B cell (primary cell): ENCODE results near the gene LEMD3. TPM values are rescaled to one million over a fixed set of nuclear protein-coding genes. Genes with fewer than 3 reads are reported as not detected.
"Not testable (repeated sequence)": the region's sequence is repeated elsewhere in the genome, so short reads cannot be mapped to it uniquely, and the experiment has no call there.

Source experiments
- ATAC-seq: fragments of 200-7000 bp; cut with Tn5 transposase; one replicate; pipeline ENCODE4 v1.10.0; 2021; ENCODE audit warnings: low read depth, mild to moderate bottlenecking, moderate number of reproducible peaks, moderate library complexity
- CTCF ChIA-PET: fragments of 350-600 bp; sonication (Branson Sonifier 250); formaldehyde crosslinking; loops from one replicate; lab custom pipeline; 2021; ENCODE audit warnings: antibody characterized with exemption, inconsistent platforms; lab: Charles Lee
- POLR2A ChIA-PET: fragments of 350-600 bp; sonication (Branson Sonifier 250); formaldehyde crosslinking; loops from one replicate; lab custom pipeline; 2021; ENCODE audit warnings: antibody characterized with exemption; lab: Charles Lee
- DNase-seq: peaks from one replicate; pipeline ENCODE4 v3.0.0; 2013
- H2AFZ ChIP-seq: 2 replicates; pipeline ENCODE4 v1.6.1; 2012; ENCODE audit warnings: mild to moderate bottlenecking, low read depth, low read length; ENCODE audit not compliant: insufficient read depth, poor library complexity, severe bottlenecking
- H3K27ac ChIP-seq, 2 donors: 1 replicate in 1 of 2; 2 replicates in 1 of 2; pipeline ENCODE4 v1.5.1; 2012 to 2013; ENCODE audit warnings: low read length in 2 of 2, mild to moderate bottlenecking in 2 of 2, moderate library complexity in 1 of 2
- H3K27me3 ChIP-seq, 4 experiments: fragments of 200-600 bp in 1 of 4; sonication (generic) in 1 of 4; replicated peaks in 1 of 4; 1 replicate in 2 of 4; 2 replicates in 2 of 4; pipeline versions ENCODE4 v1.6.1 to v1.7.0; 2013 to 2016; ENCODE audit warnings: low read length in 3 of 4, mild to moderate bottlenecking in 2 of 4, mixed read lengths in 1 of 4, moderate library complexity in 1 of 4; ENCODE audit not compliant: insufficient read depth in 4 of 4, control insufficient read depth in 3 of 4; ENCODE audit errors: control extremely low read depth in 1 of 4
- H3K36me3 ChIP-seq, 2 experiments: replicated peaks in 1 of 2; 1 replicate in 1 of 2; 2 replicates in 1 of 2; pipeline versions ENCODE4 v1.6.1 to v1.7.1; 2013; ENCODE audit warnings: low read length in 1 of 2; ENCODE audit not compliant: insufficient read depth in 2 of 2, control insufficient read depth in 1 of 2; ENCODE audit errors: control extremely low read depth in 1 of 2, extremely low read depth in 1 of 2
- H3K4me1 ChIP-seq, 2 donors: fragments of 200-600 bp in 1 of 2; sonication (generic) in 1 of 2; 1 replicate in 1 of 2; 2 replicates in 1 of 2; pipeline versions ENCODE4 v1.5.1 to v1.6.1; 2013 to 2017; ENCODE audit warnings: low read length in 2 of 2; ENCODE audit not compliant: control insufficient read depth in 2 of 2, insufficient read depth in 2 of 2
- H3K4me2 ChIP-seq: replicated peaks from 2 replicates; pipeline ENCODE3; 2012; ENCODE audit warnings: mild to moderate bottlenecking, low read depth, low read length; ENCODE audit not compliant: poor library complexity, severe bottlenecking
- H3K4me3 ChIP-seq, 5 experiments: fragments of 200-600 bp in 1 of 5; sonication (generic) in 1 of 5; 1 replicate in 3 of 5; 2 replicates in 2 of 5; pipeline versions ENCODE4 v1.5.1 to v1.7.0; 2011 to 2016; ENCODE audit warnings: low read length in 4 of 5, mild to moderate bottlenecking in 4 of 5, low read depth in 2 of 5, control low read depth in 1 of 5, moderate library complexity in 1 of 5; ENCODE audit not compliant: insufficient read depth in 1 of 5; ENCODE audit errors: control extremely low read depth in 1 of 5, extremely low read depth in 1 of 5
- H3K79me2 ChIP-seq: fragments of 200-600 bp; sonication (generic); one replicate; pipeline ENCODE4 v1.6.0; 2016; ENCODE audit warnings: low read length; ENCODE audit not compliant: control insufficient read depth, insufficient read depth
- H3K9ac ChIP-seq: fragments of 200-600 bp; sonication (generic); 2 replicates; pipeline ENCODE4 v1.6.1; 2017; ENCODE audit warnings: mild to moderate bottlenecking, low read length, moderate library complexity
- H3K9me3 ChIP-seq, 3 donors: one replicate each; pipeline versions ENCODE4 v1.6.1 to v1.7.1; 2013; ENCODE audit warnings: low read length in 2 of 3; ENCODE audit not compliant: control insufficient read depth in 2 of 3, insufficient read depth in 1 of 3; ENCODE audit errors: control extremely low read depth in 1 of 3
- H4K20me1 ChIP-seq: 2 replicates; pipeline ENCODE4 v1.6.0; 2012; ENCODE audit warnings: mild to moderate bottlenecking, low read length; ENCODE audit not compliant: insufficient read depth, control insufficient read depth, poor library complexity, severe bottlenecking
- H3K27ac Mint-ChIP-seq: one replicate; pipeline ENCODE4 v1.8.0; 2021; ENCODE audit warnings: mixed read lengths
- H3K27me3 Mint-ChIP-seq: one replicate; pipeline ENCODE4 v1.8.0; 2021; ENCODE audit warnings: mixed read lengths
- H3K4me1 Mint-ChIP-seq: one replicate; pipeline ENCODE4 v1.8.0; 2021; ENCODE audit warnings: mixed read lengths
- H3K4me3 Mint-ChIP-seq: one replicate; pipeline ENCODE4 v1.8.0; 2021; ENCODE audit warnings: mixed read lengths
- H3K9me3 Mint-ChIP-seq: one replicate; pipeline ENCODE4 v1.8.0; 2022; ENCODE audit warnings: mixed read lengths; ENCODE audit not compliant: insufficient read depth
- EZH2 ChIP-seq: IDR thresholded peaks from 2 replicates; pipeline ENCODE4 v1.6.1; 2012; ENCODE audit warnings: borderline replicate concordance, low read depth, mild to moderate bottlenecking, moderate library complexity, low read length; ENCODE audit not compliant: insufficient read depth, poor library complexity, severe bottlenecking
- WGBS: methylation state at CpG from one replicate; pipeline ENCODE4 v1.1.5; 2013; ENCODE audit warnings: missing lambda C conversion rate; ENCODE audit not compliant: insufficient coverage; 5-methylcytosine and 5-hydroxymethylcytosine counted together
- intact Hi-C: fragments of 100-400 bp; cut with micrococcal nuclease; formaldehyde crosslinking; loops from one replicate; pipeline ENCODE4 v1.10.0; 2022
- polyA plus RNA-seq: library from polyadenylated mRNA; depleted of rRNA; stranded (reverse); fragments of >200 nt; gene quantifications from 2 replicates; pipeline ENCODE4 v1.2.3, GENCODE V29; 2012
- total RNA-seq, 2 donors: library from RNA; stranded (reverse); fragments of 120-200 nt in 1 of 2; gene quantifications; 1 replicate in 1 of 2; 2 replicates in 1 of 2; pipeline versions ENCODE4 v1.2.3 to v1.2.4, GENCODE V29; 2013 to 2022
- TF ChIP-seq, protein P1 (sequence below): fragments of 200-600 bp; IDR thresholded peaks from one replicate; pipeline ENCODE4 v1.8.0; 2022; ENCODE audit warnings: antibody characterized with exemption, mild to moderate bottlenecking

LEMD3 gene
- total and polyA plus RNA-seq, 2 donors (not counting 1 experiment from before 2014, with no cell fraction given) = 19.4 to 71.8 TPM

DNA sequence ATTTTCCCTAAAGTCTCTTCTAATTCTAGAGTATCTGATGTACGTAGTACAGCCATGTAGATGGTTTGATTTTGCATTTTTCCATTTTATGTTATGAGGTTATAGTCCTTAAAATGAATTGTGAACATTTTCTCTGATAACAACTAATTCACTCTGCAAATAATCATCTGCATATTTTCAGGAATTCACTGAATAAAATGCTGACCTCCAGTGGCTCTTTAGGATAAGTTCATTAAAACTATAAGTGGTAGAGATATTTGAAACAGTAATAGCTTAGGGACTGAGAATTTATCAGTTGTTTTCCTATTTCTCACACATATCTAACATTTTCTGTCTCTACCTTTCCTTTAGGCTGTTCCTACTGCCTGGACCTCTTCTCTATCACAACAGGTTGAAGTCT lies 113.5 kb downstream of the LEMD3 start:
- WGBS = no CpG with 5 or more reads among the region's 1 CpG
- Histone ChIP-seq H3K4me3 (no peak overlapping the region), H3K27ac (no peak overlapping the region), H4K20me1 (no peaks in the 10 kb centered on the region), H3K4me2 (no peak overlapping the region), H2AFZ (no peak overlapping the region), H3K27me3 (peaks cover 0 to 34% (median 19%) of the 10 kb centered on the region in 4 experiments), H3K9ac (no peak overlapping the region), H3K79me2 (no peaks in the 10 kb centered on the region), H3K9me3 (no peaks in the 10 kb centered on the region), H3K36me3 (no peaks in the 10 kb centered on the region), H3K4me1 (peaks cover 12 to 20% of the 10 kb centered on the region in 2 donors)
- Mint-ChIP-seq H3K4me1 (peaks cover 9% of the 10 kb centered on the region), H3K4me3 (no peak overlapping the region), H3K27ac (no peak overlapping the region), H3K9me3 (no peaks in the 10 kb centered on the region), H3K27me3 (peaks cover 39% of the 10 kb centered on the region)
- DNase-seq (no peak), ATAC-seq (no peak)
- ChIA-PET POLR2A (no interaction called here), CTCF (no interaction called here)
- no peak for TF ChIP-seq EZH2
- TF ChIP-seq, protein P1, sequence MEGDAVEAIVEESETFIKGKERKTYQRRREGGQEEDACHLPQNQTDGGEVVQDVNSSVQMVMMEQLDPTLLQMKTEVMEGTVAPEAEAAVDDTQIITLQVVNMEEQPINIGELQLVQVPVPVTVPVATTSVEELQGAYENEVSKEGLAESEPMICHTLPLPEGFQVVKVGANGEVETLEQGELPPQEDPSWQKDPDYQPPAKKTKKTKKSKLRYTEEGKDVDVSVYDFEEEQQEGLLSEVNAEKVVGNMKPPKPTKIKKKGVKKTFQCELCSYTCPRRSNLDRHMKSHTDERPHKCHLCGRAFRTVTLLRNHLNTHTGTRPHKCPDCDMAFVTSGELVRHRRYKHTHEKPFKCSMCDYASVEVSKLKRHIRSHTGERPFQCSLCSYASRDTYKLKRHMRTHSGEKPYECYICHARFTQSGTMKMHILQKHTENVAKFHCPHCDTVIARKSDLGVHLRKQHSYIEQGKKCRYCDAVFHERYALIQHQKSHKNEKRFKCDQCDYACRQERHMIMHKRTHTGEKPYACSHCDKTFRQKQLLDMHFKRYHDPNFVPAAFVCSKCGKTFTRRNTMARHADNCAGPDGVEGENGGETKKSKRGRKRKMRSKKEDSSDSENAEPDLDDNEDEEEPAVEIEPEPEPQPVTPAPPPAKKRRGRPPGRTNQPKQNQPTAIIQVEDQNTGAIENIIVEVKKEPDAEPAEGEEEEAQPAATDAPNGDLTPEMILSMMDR = no peak
- intact Hi-C loops = no loop called here

DNA sequence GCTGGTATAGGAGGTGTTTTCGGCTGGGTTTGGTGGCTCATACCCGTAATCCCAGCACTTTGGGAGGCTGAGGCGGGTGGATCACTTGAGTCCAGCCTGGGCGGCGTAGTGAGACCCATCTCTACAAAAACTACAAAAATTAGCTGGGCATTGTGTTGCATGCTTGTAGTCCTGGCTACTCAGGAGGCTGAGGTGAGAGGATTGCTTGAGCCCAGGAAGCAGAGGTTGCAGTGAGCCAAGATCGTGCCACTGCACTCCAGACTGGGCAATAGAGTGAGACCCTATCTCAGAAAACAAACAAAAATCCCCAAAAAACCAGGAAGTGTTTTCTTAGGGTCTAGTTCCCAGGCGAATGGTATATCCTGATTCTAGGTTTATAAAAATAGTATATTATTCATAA lies 116.1 kb downstream of the LEMD3 start:
- DNase-seq, CTCF ChIA-PET, H3K4me3 Mint-ChIP-seq, H3K4me2 ChIP-seq, ATAC-seq, H3K27ac ChIP-seq, H3K36me3 ChIP-seq, H3K9ac ChIP-seq, H3K9me3 Mint-ChIP-seq, H3K27ac Mint-ChIP-seq, H4K20me1 ChIP-seq, H3K4me3 ChIP-seq, H3K4me1 Mint-ChIP-seq, H2AFZ ChIP-seq, intact Hi-C loops, H3K4me1 ChIP-seq, H3K79me2 ChIP-seq, H3K9me3 ChIP-seq, POLR2A ChIA-PET: not testable (repeated sequence)
- peaks cover 0 to 17% (median 5%) of the 10 kb centered on the region in 4 experiments for H3K27me3 ChIP-seq
- 100% methylated on average over 2 of the region's 7 CpGs for WGBS
- peaks cover 26% of the 10 kb centered on the region for H3K27me3 Mint-ChIP-seq
